Urothelium cell line (cell line): ENCODE data around the gene SCAMP2.

ENCODE experiments used
- DNase-seq: peaks from one replicate; pipeline ENCODE4 v3.0.0; 2011; ENCODE audit warnings: low spot score, mixed read lengths
- FAIRE-seq: peaks from 2 replicates; lab custom pipeline; 2011; peaks lifted over from hg19 to GRCh38; lab: Jason Lieb, UNC

SCAMP2 gene

DNA sequence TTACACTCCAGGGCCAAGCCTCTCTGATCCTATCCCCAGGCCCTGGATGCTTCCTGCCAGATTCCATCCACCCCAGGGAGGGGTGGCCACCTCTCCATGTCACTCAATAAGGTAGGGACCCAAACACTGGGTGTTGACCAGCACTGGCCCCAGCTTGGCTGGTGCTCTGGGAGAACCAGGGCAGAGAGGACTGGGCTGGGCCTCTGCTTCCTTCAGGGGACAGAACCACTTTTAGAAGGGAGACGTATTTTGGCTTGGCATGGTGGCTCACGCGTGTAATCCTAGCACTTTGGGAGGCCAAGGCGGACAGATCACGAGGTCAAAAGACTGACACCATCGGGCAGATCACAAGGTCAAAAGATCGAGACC, 51.4 kb downstream of the SCAMP2 start:
- FAIRE-seq (no peak), DNase-seq (no peak)

DNA sequence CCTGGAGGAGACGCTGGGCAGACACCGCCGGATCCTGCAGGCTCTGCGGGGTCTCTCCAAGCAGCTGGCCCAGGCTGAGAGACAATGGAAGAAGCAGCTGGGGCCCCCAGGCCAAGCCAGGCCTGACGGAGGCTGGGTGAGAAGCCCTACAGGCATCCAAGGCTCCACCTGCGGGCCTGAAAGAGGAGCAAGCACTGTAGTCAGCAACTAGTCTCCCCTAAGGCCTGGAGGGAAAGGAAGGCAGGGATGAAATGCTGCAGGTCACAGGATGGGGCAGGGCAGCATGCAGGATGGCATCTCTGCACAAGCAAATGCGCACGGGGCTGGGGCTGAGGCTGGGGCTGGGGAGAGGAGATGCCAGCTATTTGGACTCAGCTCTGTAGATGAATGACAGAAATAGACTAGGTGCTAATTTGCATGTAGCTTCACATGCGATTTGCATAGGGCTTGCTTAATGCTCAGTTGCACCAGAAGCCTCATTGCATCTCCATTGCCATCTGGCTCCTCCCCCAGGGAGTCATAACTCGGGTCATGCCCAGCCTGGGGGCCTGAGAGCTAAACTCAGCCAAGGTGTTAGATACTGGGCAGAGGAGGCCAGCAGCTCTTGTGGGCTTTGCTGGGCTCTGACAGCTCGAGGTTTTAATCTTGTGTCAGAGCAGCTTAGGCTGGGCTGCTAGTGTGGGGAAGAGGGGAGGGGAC, 51.9 kb downstream of the SCAMP2 start:
- no peak for DNase-seq
- no peak for FAIRE-seq

- DNase-seq, result no peak
- no peak for FAIRE-seq
Measured at GRCh38 chr15:74820056-74820455, 53.1 kb downstream of the SCAMP2 start.

DNA sequence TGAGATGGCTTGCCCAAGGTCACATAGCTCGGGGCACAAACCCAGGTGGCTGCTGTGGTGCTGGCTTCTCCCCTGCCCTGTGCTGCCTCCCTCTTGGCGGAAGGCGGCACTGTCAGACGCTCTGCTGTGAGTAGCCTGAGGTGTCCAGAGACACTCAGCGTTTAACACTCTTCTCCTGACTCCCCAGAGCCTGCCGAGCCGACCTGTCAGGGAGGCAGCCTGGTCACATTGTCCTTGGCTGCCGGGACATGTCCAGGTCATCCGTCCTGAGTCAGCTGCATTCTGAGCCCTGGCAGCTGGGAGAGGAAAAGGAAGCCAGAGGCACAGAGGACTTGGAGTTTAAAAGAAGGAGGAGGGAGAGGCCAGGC, 55.8 kb downstream of the SCAMP2 start:
- no peak for FAIRE-seq

DNA sequence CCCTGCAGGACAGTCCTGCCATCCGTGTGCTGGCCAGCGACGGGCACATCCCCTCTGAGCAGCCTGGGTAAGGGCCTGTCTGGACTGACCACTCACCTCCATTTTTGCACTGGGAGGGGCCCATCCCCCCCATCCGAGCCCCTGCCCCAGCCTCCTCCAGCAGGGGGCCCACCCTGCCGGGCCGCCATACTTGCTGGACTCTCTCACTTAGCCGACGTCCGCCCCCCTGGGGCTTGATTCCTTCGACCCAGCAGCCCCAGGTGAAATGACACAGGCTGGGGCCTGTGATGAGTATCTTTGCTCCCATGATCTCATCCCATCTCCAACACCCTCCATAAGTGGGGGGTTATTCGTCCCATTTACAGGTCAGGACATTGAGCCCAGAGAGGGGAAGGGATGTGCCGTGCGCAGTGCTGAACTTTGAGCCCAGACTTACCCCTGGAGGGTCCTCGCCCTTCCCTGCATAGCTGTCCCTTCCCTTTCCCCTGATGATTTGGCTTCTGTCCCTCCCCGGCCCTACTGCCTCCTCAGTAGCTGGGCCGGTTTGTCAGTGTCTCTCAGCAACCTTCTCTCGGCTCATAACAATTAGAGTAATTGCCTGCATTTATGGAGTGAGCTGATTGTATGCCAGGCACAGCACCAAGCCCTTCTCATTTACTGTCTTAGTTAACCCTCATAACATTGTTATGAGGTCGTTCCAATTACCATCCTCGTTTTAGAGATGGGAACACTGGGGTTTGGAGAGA, 56.4 kb downstream of the SCAMP2 start:
- FAIRE-seq, result no peak
- no peak for DNase-seq

More for the DNA sequence above, 55.8 kb downstream of the SCAMP2 start:
- DNase-seq, result no peak

GRCh38 chr15:74815961-74816360, 57.2 kb downstream of the SCAMP2 start:
- DNase-seq, result no peak
- FAIRE-seq, result no peak

DNA sequence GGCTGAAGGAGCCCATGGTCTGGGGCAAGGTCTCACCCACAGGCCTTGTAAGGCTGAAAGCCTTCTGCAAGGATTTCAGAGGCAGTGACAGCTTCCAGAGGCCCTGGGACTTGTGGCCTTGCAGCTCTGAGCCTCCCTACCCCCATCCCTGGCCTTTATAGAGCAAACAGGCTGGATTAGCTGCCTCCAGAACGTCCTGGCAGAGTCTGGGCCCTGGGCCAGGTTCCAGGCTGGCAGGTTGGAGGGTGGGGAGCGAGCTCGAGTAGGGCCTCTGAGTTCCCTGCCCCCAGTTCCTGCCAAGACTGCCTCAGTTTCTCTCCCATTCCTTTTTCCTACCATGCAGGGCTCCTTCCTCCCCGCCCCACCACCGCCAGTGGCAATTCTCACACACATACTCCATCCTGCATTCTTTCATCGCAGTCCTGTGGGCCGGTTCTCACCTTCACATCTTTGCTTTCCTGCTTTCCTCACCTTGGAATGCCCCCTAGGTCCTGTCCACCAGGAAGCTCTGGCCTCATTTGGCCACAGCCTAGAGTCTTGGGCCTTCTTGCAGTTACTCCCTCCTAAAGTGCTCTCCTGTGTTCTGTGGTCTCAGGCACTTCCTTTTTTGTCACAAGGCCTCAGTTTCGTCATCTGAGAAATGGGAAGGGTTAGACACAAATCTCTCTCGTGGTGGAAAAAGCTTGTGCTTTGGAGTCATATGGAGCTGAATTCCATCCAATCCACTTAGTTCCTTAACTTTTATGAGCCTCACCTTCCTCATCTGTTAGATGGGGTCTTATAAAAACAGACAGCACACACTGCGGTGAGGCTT, 57.8 kb downstream of the SCAMP2 start:
- FAIRE-seq (no peak), DNase-seq (no peak)

DNA sequence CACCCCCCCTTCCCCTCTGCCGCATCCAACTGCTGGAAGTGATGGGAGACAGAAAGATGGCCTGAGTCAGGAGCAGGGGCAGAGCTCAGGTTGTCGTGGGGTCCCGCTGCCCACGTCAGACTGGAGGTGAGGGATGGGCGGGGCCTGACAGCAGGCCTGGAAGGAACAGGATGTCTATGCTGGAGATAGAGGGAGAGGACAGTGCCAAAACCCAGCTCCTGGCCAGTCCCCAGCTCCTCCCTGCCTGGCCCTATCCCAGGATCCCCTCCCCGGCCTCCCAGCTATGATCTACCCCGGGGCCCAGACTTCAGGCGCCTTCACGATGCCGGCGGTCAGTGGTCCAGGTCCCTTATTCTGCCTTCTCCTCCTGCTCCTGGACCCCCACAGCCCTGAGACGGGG, 60.6 kb downstream of the SCAMP2 start, which contains the start of gene LMAN1L:
Gene LMAN1L, plus strand, starts transcription at position 303 of the 400 bp plus-strand sequence. Its CDS starts 20 bp downstream, at position 323.
- DNase-seq (no peak), FAIRE-seq (no peak)

DNA sequence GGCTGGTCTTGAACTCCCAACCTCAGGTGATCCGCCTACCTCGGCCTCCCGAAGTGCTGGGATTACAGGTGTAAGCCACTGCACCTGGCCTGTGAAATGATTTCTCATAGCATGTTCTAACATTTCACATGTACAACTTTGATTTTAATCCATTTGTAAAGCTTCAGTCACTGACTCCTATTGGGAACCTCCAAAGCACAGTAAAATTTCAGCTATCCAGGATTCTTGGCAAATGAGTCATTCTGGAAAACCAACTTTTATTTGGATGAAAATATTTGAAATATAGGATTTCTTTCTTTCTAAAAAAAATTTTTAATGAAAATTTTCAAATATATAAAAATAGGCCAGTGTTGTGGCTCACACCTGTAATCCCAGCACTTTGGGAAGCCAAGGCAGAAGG, 63.2 kb downstream of the SCAMP2 start:
- FAIRE-seq (no peak), DNase-seq (no peak)

DNA sequence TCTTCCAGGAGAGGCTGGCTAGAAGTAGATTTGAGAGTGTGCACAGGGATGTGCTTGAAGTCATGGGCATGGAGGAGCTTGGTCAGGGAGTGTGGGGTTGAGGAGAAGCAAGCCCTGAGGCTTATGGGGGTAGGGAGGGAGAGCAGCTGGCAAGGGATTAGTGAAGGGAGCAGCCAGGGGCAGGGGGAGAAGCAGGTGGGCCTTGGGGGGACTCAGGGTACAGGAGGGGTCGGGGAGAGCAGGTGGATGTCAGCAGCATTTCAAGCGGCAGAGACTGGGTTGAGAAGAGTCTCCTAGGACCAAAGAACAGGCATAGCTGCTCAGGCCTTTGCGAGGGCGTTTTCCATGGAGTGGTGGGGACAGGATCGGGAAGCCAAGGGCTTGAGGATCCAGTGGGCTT, 63.9 kb downstream of the SCAMP2 start:
- no peak for FAIRE-seq
- no peak for DNase-seq

GRCh38 chr15:74808840-74809229, 64.3 kb downstream of the SCAMP2 start:
- FAIRE-seq (no peak), DNase-seq (no peak)

DNA sequence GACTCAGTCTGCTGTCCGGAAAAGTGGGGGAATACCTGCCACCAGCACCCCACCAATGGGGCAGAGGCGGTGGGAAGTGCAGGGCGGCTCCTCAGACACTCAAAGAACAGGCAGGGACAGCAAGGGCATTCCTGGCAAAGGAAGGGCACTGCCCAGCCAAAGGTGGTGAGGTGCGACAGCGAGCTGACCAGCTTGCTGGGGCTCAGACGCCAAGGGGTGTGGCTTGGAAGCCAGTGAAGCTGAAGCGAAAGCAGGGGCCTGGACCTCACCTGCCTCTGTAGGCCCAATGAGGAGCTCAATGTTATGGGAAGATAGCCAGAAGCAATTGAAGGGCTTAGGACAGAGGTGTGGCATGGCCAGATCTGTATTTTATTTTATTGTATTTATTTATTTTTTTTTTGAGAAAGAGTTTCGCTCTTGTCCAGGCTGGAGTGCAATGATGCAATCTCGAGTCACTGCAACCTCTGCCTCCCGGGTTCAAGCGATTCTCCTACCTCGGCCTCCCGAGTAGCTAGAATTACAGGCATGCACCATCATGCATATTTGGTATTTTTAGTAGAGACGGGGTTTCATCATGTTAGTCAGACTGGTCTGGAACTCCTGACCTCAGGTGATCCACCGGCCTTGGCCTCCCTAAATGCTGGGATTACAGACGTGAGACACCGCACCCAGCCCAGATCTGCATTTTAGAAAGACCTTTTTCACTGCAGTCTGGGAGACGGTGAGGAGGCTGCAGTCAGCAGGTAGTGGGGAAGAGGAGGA, 64.9 kb downstream of the SCAMP2 start:
- FAIRE-seq, result no peak
- no peak for DNase-seq

DNA sequence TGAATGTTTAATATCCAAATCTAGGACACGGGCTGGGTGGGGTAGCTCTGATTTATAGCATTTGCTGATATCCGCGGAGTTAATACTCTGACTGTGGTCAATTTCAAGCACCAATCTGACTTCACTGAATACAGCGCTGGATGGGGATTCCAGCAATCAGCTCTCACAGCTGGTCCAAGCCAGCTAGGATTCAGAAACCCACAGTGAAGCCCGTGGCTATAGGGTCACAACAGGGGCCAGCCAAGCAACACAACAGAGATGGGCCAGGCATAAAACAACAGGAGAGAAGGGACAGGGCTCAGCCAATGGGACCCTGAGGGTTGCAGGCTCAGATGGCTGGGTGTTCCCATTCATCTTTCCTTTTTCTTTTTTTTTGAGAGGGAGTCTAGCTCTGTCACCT, 65.9 kb downstream of the SCAMP2 start:
- FAIRE-seq (no peak), DNase-seq (no peak)

DNA sequence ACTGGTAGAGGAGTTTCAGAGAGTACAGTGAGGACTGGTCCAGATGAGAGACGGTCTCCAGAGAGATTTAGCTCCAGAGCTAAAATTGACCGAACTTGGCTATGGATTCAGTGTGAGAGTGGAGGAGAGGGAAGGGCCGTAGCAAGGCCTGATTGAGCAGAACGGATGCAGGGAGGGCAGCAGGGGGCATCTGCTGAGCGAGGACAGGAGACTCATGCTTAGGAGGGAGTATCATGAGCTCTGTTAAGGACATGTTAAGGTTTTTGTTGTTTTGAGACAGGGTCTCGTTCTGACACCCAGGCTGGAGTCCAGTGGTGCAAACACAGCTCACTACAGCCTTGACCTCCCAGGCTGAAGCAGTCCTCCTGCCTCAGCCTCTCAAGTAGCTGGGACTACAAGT, 68.2 kb downstream of the SCAMP2 start:
- DNase-seq (no peak), FAIRE-seq (no peak)

- FAIRE-seq (no peak), DNase-seq (no peak)
Measured at GRCh38 chr15:74802862-74803447, 70.2 kb downstream of the SCAMP2 start.

- no peak for FAIRE-seq
- no peak for DNase-seq
Measured at GRCh38 chr15:74802290-74802689, 70.9 kb downstream of the SCAMP2 start.

- FAIRE-seq, result no peak
- no peak for DNase-seq
Measured at GRCh38 chr15:74801311-74801997, 71.7 kb downstream of the SCAMP2 start.

DNA sequence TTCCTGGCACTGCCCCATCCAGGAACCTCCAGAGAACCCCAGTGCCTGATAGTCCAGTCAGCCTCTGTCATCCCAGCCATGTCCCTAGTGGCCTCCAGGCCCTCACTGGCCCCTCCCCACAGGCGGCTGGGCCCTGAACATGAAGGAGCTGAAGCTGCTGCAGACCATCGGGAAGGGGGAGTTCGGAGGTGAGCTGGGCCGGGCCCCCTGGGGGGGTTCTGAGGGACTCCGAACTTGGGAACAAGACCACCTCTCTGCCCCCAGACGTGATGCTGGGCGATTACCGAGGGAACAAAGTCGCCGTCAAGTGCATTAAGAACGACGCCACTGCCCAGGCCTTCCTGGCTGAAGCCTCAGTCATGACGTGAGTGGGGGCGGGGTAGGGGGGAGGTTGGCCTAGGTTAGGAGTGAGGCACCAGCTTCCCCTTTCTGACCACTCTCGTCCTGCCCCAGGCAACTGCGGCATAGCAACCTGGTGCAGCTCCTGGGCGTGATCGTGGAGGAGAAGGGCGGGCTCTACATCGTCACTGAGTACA, 72.5 kb downstream of the SCAMP2 start:
- no peak for DNase-seq
- no peak for FAIRE-seq

DNA sequence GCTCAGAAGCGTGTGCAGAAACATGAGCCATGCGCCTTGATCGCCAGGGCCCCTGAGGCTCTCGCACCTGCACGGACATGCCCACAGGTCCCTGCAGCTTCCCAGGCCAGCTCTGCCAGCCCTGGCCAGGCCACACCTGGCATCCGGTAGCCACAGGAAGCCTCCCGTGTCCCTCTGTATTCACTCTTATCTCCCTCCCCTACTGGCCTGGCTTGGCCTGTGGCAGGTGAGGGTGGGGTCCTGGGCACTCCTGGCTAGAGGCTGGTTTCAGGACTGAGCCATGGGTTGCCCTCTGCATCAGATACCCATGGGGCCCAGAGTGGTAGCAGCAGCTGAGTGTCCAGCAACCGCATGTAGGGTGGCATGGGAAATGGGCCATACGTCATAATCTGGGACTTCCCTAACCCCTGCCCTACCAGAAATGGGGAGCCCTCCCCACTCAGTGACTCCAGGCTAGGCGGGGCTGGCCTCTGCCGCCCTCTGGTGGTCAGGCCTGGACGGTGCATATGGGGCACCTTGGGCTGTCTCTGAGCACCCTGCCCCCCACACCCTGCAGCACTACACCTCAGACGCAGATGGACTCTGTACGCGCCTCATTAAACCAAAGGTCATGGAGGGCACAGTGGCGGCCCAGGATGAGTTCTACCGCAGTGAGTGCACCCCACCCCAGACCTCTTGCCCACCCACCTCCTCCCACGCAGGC, 73.2 kb downstream of the SCAMP2 start:
- FAIRE-seq, result peak; percentile 30
- DNase-seq, result peak; percentile 85
